Esophagus mucosa (tissue), 1 donor: ENCODE results near the gene TMEM35A. TPM values are rescaled to one million over a fixed set of nuclear protein-coding genes. Genes with fewer than 3 reads are reported as not detected.

ENCODE experiments used
- total RNA-seq: library from RNA; stranded (reverse); gene quantifications from one replicate; pipeline ENCODE4 v1.2.4, GENCODE V29; 2023
- donor health status: DM: yes; HTN: yes; CAD: no.

Gene TMEM35A
- total RNA-seq, 1 donor from 2014 or later, result 1.1 TPM

Other genes with a start within 250 kb of the TMEM35A start
- 0.08 TPM for gene NOX1, start 204.5 kb upstream of the TMEM35A start, total RNA-seq
- 3.7 TPM for gene XKRX, start 150.0 kb upstream of the TMEM35A start, total RNA-seq
- not detected for gene ARL13A, start 109.2 kb upstream of the TMEM35A start, total RNA-seq
- gene TRMT2B, start 26.8 kb upstream of the TMEM35A start, total RNA-seq, result 13.3 TPM
- 3.9 TPM for gene CENPI, start 19.3 kb downstream of the TMEM35A start, total RNA-seq
- 0.04 TPM for gene DRP2, start 140.9 kb downstream of the TMEM35A start, total RNA-seq
- 0.12 TPM for gene TAF7L, start 212.5 kb downstream of the TMEM35A start, total RNA-seq